Nephron (organoid): ENCODE data around the gene DLG3.
A peak's percentile ranks its signal among the peaks of the same experiment; 100 is the strongest.

Source experiments
- H3K27ac Mint-ChIP-seq, 3 experiments: 2 replicates each; pipeline ENCODE4 v1.8.0; 2020; ENCODE audit warnings: mixed read lengths in 3 of 3, mild to moderate bottlenecking in 2 of 3, moderate library complexity in 1 of 3
- H3K27me3 Mint-ChIP-seq: 2 replicates; pipeline ENCODE4 v1.8.0; 2021; ENCODE audit warnings: low read depth, mild to moderate bottlenecking, moderate library complexity, mixed read lengths
- H3K36me3 Mint-ChIP-seq: 2 replicates; pipeline ENCODE4 v1.8.0; 2020; ENCODE audit warnings: low read depth, mixed read lengths
- H3K4me1 Mint-ChIP-seq: 2 replicates; pipeline ENCODE4 v1.8.0; 2020; ENCODE audit warnings: mixed read lengths
- H3K4me3 Mint-ChIP-seq, 3 experiments: 2 replicates each; pipeline ENCODE4 v1.8.0; 2020; ENCODE audit warnings: mild to moderate bottlenecking in 3 of 3, mixed read lengths in 3 of 3, moderate library complexity in 2 of 3
- H3K9me3 Mint-ChIP-seq: 2 replicates; pipeline ENCODE4 v1.8.0; 2020; ENCODE audit warnings: mixed read lengths
- CTCF ChIP-seq, 3 experiments: fragments of 200-600 bp; sonication (generic); IDR thresholded peaks; one replicate each; pipeline ENCODE4 v1.5.0; 2021; ENCODE audit warnings: antibody characterized with exemption in 3 of 3; ENCODE audit not compliant: unreplicated experiment in 3 of 3

The DLG3 gene

GRCh38 chrX:70449457-70449966 lies 4.9 kb downstream of the DLG3 start:
- TF ChIP-seq CTCF (IDR thresholded peaks at IDR 0.05; ENCODE audit: unreplicated experiment in 3 of 3) = no peak
- Mint-ChIP-seq H3K9me3 (peaks cover 15% of the 10 kb centered on the region), H3K27ac (no peak overlapping the region), H3K27me3 (peaks cover 33% of the 10 kb centered on the region), H3K36me3 (no peaks in the 10 kb centered on the region), H3K4me1 (peaks cover 18% of the 10 kb centered on the region), H3K4me3 (no peak overlapping the region)

- Mint-ChIP-seq H3K27ac (peak overlapping the region; percentile 70 to 88 (median 86)), H3K36me3 (peaks cover 6% of the 10 kb centered on the region)
These were observed 7.6 kb downstream of the DLG3 start for GRCh38 chrX:70452143-70452733.

GRCh38 chrX:70453024-70453618 lies 8.5 kb downstream of the DLG3 start:
- Mint-ChIP-seq H3K27ac (peak overlapping the region; percentile 36 to 86 (median 64)), H3K4me3 (peak overlapping the region; percentile 90 to 95 (median 91)), H3K9me3 (peaks cover 15% of the 10 kb centered on the region), H3K27me3 (peaks cover 5% of the 10 kb centered on the region), H3K36me3 (peaks cover 6% of the 10 kb centered on the region), H3K4me1 (peaks cover 32% of the 10 kb centered on the region)
- no peak for TF ChIP-seq CTCF (IDR thresholded peaks at IDR 0.05; ENCODE audit: unreplicated experiment in 3 of 3)

More at GRCh38 chrX:70452143-70452733, 7.6 kb downstream of the DLG3 start:
- Mint-ChIP-seq H3K9me3 (peaks cover 15% of the 10 kb centered on the region), H3K27me3 (peaks cover 10% of the 10 kb centered on the region), H3K4me3 (peak overlapping the region; percentile 90 to 95 (median 91)), H3K4me1 (peaks cover 32% of the 10 kb centered on the region)
- peak; percentile 45 to 62 (median 58) for TF ChIP-seq CTCF (IDR thresholded peaks at IDR 0.05; ENCODE audit: unreplicated experiment in 3 of 3)

GRCh38 chrX:70454441-70455365 lies 10.1 kb downstream of the DLG3 start:
- Mint-ChIP-seq H3K9me3 (peaks cover 10% of the 10 kb centered on the region), H3K27ac (peak overlapping the region; percentile 64 to 97 (median 81)), H3K36me3 (peaks cover 15% of the 10 kb centered on the region), H3K4me1 (peaks cover 32% of the 10 kb centered on the region), H3K27me3 (no peaks in the 10 kb centered on the region), H3K4me3 (peak overlapping the region; percentile 90 to 95 (median 91))
- peak; percentile 71 to 75 (median 73) for TF ChIP-seq CTCF (IDR thresholded peaks at IDR 0.05; ENCODE audit: unreplicated experiment in 3 of 3)

- H3K27me3 Mint-ChIP-seq = no peaks in the 10 kb centered on the region
- H3K36me3 Mint-ChIP-seq = peaks cover 21% of the 10 kb centered on the region
- peak overlapping the region; percentile 61 to 97 (median 63) for H3K27ac Mint-ChIP-seq
- peak overlapping the region; percentile 89 to 95 (median 91) for H3K4me3 Mint-ChIP-seq
- peaks cover 32% of the 10 kb centered on the region for H3K4me1 Mint-ChIP-seq
- H3K9me3 Mint-ChIP-seq = peaks cover 7% of the 10 kb centered on the region
- no peak for TF ChIP-seq CTCF (IDR thresholded peaks at IDR 0.05; ENCODE audit: unreplicated experiment in 3 of 3)
These were observed 10.9 kb downstream of the DLG3 start for GRCh38 chrX:70455366-70456202.
